ENCODE results near the gene USP36.

Gene USP36

DNA sequence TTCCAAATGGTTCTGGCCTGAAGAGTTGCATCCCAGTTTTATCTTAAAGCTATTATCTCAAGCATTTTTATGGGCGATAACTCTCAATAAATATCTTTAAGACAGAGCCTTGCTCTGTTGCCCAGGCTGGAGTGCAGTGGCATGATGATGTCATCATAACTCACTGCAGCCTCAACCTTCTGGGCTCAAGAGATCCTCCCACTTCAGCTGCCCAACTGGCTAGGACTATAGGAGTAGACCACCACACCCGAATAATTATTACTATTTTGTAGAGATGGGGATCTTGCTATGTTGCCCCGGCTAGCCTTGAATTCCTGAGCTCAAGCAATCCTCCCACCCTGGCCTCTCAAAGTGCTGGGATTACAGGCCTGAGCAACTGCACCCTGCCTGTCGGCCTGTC, 32.5 kb downstream of the USP36 start:
- DNase-seq: no peak

DNA sequence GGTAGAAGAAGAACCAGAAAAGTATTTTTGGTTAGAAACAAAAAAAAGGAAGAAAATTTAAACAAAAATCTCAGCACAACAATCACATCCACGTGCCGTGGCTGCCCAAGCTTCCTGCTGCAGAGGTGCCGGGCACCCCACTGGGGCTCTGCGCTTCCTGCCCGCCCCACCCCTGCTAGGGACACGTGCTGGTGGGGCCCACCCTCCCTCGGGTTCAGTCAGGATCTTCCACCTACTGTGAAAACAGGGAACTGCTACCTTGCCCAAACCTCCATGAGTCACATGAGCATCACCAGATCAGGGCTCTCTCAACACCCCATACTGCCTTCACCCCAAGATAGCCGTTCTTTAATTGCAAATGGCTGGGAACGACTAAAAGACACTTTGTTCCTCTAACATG, 34.2 kb downstream of the USP36 start:
- DNase-seq: no peak

DNA sequence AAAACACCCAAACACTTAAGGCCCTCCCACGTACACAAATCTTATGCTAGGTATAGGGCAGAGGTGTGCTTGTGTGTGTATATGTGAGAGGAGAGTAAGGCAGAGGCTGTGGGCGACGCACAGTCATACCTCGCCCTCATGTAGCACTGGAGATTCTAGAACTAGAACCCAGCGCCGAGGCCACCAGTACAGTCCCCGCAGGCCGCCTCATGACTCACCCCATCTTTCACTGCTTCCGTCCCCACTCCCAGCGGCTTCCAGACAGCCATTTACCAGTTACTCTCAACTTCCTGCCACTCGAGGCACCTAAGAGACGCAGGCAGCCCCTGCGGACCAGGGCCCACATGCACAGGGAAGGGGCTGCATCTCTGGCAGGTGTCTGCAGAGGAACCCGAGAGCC, 35.3 kb downstream of the USP36 start:
- DNase-seq: no peak

DNA sequence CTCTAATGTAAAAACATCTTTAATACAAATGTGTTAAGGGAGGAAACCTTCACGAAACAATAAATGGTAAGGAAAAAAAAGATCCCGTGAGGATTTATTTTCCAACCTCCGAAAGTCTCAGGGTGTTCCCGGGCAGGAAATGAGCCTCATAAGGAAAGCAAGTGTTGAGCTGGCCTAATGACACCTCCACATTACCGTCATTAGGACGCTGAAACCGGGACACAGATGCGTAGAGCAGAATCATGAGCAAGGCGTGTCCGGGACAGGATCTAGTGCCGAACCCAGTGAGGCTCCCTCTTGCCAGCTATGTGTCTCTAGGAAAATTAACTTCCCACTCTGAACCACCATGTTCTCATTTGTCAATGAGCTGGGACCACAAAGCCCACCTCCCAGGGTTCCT, 35.8 kb downstream of the USP36 start:
- DNase-seq: no peak

DNA sequence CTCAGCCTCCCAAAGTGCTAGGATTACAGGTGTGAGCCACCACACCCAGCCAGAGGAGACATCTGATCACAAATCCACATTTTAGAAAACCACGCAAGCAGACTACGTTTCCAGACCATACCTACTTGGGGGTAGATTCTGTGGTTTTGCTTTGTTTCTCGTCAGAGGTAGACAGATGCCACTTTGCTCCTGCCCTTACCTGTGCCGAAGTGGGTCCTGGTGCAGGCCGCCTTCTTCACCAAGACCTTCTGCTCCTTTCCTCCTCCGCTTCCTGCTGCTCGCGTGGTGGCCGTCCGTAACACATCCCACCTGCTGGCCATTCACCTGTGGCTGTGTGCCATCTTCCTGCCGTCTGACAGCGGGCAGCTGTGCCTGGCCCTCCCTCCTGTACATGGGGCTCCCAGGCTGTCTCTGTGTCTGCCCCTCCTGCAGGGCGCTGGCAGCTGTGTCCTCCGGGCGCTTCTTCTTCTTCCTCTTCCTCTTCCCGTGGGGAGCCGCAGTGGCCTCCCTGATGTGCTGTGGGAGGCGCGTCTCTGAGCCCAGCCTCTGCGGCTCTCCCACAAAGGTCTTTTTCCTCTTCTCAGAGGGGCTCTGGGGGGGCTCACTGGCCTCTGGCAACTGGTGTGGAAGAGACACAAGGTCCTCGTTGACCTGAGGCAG, 37.3 kb downstream of the USP36 start:
- no peak for DNase-seq

DNA sequence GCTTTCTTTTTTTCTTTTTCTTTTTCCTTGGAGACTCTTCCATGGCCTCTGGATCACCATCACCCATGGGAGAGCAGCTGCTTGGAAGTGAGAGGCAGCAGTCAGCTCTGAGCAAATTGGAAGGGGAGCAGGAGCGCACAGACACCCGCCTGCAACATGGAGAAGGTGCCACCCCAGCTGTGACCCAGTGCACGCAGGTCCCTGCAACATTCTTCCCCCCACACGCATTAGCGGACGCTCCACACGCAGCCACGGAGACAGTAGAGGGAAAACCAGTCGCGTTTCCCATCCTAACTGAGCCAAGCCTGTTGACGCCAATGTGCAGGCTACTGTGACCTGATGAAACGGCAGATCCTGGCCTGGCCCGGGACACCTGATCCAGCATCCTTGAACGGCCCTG, 38.2 kb downstream of the USP36 start:
- no peak for DNase-seq

DNA sequence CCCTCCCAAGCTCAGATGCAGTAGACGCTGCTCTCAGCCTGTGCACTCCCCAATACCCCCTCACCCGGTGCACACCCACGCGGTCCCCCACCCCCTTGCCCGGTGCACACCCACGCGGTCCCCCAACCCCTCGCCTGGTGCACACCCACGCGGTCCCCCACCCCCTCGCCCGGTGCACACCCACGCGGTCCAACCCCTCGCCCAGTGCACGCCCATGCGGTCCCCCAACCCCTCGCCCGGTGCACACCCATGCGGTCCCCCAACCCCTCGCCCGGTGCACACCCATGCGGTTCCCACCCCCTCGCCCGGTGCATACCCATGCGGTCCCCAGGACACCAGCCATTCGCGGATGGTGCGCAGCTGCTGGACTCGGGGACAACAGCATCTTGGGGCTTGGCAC, 38.6 kb downstream of the USP36 start:
- no peak for DNase-seq

DNA sequence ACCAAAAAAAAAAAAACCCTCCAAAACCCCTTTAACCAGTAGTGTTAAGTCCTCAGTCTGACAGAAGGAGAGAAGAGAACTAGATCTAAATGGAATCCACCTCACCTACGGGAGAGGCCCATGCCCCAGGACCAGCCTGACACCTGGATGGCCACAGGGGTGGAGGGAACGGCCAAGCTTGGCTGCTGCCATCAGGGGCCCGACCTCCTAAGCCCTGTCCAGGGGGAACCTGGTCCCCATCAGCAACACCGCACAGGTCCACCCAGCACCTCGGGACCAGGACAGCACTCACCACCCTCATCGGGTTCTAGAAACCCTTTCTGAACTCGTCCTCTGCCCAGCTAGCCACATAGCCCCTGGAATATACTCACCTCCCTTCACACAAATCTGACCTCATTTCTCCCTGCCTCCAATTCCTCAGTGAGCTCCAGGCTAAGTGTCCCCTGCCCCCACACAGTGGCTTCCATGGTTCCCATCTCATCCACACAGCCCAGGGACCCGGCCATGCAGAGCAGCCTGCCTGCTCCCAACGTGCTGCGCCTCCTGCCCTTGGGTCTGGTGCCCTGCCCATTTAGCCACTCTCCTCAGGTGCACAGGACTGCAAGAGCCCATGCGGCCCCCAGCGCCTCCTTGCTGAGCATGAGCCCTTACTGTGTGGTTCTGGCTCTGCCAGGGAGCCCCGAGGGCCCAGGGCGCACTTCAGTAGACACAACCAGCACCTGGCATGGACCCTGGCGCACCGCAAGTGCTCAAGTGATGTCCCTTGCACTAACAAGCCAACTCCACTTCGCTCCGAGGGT, 40.3 kb downstream of the USP36 start:
- DNase-seq: no peak

DNA sequence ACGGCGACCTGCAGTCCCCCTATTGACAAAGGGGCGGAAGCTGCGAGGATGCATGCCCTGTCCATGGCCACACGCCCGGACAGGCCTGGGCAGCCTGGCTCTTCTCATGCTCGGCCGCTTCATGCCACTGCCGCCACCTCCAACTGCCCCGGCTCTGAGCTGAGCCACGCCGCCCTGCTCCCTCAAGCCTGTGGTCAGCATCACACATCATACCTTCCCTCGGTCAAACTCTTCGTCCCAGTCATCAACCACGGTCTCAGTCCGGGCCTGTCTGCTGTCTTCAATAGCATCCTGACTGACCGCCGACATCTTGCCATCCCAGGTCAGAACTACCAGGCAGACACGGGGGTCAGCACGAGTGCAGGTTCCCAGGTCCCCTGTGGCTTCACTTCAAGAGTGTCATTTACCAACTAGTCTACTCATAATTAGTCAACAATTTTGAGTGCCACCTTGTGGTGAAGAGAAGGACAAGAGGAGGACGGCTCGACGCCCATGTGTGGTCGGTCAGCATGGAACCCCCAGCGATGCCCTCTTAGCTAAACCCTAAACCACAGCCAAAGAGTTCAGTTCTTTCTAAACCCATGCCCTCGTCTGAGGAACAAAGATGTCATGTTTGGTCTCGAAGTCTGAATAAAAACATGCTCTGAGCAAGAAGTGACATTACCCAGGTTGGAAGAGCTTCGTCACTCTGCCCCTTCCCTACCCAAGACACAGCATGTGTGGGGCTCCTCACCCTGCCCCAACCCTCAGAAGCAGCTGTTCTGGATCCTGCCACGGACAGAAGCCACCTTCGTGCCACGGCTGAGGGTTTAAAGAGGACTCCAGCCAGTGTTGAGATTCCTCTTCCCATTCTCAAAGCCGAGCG, 41.7 kb downstream of the USP36 start:
- no peak for DNase-seq

DNA sequence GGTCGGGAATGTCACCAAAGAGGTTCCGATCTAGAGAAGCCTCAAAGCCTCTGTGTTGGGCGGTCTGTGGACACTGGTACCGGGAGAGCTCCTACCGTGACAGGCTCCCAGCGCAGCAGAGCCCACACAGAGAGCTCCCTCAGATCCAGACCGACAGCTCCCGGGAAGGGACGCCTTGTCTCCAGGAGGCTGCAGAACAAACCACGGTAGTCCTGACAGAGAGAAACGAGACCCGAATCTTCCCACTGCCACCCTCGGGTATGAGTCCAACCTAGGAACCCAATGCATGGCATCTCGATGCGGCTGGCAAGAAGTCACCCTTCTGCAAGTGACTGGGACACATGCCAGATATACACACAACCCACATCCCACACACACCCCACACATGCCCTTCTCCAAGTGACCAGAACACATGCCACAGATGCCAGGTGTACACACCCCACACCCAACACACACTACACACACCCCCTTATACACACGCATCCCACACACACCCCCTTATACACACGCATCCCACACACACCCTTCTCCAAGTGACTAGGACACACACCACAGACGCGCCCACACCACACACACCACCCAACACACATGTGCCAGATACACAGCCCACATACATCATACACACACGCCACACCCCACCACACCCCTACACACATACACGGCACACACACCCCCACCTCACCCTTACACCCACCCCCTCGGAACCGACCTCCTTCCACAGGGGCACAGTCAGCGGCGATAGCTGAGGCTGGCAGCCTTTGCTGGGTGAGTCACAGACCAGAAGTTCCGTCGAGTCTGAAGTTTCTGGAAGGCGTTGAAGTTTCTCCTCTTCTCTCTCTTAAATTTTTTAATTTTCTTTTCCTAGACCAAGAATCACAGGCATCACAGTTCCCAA, 42.7 kb downstream of the USP36 start:
- no peak for DNase-seq

DNA sequence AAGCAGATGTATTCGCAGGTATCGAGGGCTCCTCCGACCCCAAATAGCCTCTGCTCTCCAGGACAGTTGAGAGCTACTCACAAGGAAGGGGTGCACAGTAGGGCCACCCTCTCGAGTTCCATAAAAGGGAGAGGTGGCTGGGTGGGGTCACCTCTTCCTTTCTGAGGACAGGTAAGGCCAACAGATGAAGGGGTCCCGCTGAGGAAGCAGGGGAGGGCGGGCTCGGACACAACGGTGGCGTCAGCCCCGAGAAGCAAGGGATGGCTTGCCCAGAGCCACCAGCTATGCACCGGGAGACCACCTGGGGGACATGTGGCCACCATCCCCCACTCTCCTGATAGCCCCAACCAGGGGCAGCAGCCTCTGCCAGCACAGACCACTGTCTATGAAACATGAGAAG, 43.4 kb downstream of the USP36 start:
- no peak for DNase-seq

DNA sequence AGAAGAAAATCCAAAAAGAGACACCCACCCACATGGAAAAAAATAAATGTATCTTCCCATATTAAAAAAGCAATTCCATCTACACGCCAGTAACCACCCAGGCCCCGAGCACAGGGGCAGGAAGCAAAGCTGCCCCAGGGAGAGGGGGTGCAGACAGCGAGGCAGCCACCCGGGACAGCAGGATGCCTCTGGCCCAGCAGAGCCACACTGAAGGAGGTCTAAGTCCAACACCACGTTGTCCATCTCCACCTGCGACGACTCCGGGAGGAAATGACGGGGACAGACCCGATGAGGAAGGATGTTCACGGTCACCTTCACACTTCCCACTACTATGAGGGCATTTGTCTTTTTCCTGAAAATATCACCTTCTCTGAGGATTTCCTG, 44.1 kb downstream of the USP36 start:
- no peak for DNase-seq

DNA sequence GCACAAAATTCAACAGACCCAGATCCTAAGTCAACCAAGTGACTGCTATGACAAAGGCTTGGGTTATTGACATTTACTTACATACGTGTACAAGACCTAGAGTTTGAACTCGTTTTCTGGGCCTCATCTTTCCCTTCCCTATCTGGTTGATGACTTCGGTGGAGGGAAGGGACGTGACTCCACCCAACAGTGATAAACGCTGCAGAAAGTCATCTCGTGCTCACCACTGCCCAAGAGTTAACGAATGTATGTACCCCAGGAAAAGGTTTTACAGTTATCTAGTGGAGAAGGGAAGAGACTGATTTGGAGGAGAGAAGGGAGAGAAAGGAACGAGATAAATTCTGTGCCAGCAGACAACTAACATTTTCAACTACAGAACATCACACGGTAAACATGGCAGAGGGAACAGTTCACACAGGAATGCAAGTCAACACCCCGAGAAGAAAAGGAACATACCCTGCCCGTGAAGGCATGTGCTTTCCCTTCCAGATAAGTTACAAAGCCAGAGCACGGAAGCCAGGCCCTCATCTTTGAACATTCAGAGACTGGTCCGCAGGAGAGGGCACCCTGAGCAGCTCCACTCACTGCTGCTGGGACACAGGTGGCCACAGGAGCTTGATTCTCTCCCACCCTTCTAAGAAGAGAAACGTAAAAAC, 44.6 kb downstream of the USP36 start:
- DNase-seq: peak; percentile 5

DNA sequence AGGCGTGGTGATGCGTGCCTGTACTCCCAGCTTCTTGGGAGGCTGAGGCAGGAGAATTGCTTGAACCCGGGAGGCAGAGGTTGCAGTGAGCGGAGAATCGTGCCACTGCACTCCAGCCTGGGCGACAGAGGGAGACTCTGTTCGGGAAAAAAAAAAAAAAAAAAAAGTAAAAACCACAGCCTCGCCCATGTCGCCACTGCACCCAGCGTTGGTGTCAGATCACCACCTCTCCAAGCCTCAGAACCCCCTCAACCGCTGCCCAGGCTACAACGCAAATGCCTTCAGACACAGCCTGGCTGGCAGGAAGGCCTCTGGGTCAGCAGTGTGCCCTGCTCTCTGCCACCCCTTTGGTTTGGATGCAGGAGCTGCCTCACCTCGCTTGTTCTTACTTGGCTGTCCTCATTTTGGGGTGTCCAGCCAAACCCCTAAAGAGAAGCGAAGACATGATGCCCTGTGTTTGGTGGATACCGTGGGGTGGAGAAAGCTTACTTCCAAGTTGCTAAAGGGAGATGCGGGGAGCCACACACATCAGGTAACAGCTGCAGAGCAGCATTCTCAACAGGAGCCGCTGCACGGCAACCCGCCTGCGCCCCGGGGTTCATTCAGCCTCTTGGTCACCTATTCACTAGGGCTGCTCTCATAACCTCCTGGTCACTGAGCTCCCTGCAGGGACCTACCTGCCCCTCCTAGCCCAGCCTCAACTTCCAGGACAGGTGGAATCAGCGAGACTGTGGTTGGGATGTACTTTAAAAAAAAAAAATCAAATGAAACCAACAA, 45.6 kb downstream of the USP36 start:
- DNase-seq: no peak

DNA sequence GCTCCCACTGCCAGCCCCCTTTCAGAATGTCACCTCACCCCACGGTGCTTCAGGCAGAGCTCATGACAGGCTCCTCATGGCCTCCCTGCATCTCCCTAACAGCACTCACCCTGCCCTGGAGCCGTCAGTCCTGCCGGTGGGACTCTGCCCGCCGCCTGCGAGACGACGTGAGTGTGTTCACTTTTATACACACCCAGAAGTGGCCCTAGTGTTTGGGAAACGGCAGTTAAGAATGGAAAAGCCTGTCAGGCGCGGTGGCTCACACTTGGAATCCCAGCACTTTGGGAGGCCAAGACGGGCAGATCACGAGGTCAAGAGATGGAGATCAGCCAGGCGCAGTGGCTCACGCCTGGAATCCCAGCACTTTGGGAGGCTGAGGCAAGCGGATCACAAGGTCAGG, 46.2 kb downstream of the USP36 start:
- no peak for DNase-seq

DNA sequence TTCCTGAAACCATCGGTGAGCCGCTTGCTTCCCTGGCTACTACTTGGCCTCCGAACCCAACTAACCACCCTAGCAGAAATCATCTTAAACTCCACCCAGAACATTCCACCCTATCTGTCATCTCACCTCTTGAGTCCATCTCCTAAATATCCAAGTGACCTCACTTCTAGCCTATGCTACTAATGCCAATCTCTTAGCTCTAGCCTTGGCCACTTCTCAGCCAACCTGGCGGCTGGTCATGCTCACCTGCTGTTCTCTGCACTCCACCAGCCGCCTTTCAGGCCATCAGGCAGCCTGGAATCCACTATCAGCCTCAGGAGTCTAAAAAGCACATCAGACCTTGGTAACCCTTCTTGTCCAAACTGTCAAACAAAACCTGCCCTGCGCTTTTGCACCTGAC, 46.6 kb downstream of the USP36 start:
- DNase-seq: no peak

DNA sequence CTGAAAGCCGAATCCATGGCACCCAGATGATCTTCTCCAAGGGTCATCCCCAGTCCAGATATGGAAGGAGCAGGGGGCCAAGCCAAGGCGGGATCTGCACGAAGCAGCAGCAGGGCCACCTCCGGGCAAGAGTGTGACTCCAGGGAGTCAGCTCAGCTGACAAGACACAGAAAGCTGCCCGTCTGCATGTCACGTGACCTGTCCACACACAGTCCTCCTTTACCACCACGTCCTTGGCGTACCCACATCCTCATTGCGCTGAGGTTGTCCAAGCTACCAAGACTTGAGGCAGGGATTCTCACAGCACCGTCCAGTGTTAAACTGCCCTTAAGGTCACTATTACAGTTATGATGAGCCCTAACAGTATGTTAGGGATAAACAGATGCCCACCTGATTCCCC, 47.2 kb downstream of the USP36 start:
- no peak for DNase-seq

DNA sequence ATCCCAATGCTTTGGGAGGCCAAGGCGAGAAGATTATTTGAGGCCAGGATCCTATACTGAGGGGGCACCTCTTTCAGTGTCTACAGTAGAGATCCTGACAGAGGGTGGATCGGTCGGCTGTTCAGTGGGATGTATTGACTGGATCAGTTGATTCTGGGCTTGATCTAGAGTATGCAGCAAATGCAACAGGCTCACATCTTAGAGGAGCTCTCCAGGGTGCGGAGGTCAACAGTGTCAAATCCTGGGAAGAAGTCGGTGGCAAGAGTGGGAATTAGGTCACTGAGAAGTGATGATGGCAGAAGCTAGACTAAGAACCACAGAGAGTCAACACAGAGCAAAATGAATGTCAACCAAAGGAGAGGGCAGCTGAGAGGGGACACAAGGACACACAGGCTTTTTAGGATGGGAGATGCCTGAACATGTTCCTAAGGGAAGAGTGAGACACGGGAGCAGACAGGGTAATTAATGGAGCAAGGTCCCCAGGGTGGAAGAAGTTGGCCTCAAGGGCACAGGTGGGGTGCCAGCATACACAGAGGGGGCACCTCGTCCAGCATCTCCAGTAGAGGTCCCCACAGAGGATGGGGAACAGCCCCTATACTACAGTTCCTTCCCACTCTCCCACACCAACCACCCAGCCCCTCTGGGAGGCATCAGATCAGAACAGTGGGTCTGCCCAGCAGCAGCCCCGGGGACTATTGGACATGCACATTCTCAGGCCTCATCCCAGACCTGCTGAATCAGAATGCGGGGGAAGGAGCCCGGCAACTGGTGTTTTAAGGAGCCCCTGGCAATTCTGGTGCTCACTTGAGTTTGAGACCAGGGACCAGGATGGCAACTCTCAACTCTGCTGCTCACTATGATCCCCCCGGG, 48.5 kb downstream of the USP36 start:
- no peak for DNase-seq

DNA sequence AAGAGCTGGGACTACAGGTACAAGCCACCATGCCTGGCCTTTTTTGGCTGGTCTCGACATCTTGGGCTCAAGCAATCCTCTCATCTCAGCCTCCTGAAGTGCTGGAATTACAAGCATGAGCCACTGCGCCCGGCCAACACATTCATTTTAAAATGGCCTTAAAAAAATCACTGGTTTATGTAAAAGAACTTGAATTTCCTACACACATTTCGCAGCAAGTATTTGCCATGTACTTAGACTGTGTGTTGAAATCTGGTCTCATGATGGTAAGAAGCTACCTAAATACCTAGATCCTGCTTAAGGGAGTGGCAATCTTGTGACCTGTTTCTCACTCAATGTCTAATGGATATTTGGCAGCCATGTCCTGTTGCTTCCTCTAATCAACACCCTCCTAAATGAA, 50.1 kb downstream of the USP36 start:
- DNase-seq: no peak

DNA sequence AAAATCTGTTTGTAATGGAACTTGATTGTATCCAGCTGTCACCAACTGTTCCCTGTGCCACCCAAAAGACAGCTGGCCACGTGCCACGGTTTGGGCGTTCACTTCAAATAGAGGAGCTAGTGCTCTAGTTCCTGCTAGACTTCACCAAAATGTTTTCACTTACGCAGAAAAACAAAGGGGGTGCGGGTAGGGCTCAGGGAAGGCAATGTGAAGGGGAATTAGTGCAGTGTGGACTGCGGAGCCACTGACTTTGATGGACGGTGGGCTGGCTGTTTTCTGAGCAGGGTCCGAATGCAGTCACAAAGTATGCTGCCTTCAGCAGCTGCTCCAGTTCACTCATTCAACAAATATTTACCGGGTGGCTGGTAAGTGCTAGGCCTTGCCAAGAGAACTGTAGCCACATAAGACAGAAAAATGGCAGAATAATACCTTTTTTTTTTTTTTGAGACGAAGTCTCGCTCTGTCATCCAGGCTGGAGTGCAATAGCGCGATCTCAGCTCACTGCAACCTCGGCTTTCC, 50.9 kb downstream of the USP36 start:
- peak; percentile 73 for DNase-seq
